T-helper 22 cell (primary cell): Measurements from ENCODE around the gene PSD2.
A peak's percentile ranks its signal among the peaks of the same experiment; 100 is the strongest.

Experiments used
- DNase-seq: peaks from one replicate; pipeline ENCODE4 v3.0.0-alpha.2; 2020; ENCODE audit warnings: low read depth

PSD2 gene

DNA sequence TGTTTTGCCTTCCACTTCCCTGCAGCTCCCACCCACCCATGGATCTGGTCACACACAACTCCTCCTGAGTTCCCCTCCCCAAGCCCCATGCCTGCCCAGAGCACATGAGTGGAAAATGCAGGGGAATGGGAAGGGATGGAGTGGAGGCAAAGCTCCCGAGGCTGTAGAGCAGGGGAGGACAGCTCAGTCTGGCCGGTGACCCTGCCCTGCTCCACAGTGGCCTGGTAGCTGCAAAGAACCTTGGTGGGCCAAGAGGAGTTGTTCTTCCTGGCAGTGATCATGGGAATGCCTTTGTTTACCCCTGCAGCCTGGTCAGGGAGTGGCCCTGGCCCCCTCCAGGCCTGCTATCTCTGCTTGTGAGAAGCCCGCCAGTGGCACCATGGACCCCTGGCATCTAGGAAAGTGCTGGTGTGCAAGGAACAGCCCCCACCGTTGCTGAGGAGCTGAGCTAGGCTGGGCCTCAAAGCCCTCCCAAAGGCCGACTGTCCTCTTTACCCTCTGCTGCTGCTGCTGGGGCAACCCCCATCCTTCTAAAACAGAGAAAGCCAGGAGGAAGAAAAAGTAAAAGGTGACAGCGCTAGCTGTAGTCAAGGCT lies 60.4 kb downstream of the PSD2 start:
- DNase-seq, result no peak

DNA sequence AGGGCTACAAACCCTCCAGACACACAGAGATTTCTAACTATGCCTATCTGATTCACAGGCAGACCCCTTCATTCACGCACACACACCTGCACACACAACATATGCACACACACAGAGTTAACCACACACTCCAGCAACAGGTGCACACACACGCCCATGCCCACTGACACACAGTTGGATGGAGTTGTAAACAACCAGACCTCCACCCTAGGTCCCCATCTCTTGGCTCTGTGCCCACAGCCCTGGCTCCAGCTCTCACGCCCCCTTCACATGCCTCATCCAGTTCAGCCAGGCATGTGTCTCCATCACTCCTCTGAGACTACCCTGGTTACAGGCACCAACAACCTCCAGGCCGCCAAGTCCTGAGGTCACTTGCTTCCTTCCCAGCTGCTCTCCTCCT lies 61.1 kb downstream of the PSD2 start:
- DNase-seq, result no peak

GRCh38 chr5:139859013-139859412 lies 63.4 kb downstream of the PSD2 start:
- no peak for DNase-seq

DNA sequence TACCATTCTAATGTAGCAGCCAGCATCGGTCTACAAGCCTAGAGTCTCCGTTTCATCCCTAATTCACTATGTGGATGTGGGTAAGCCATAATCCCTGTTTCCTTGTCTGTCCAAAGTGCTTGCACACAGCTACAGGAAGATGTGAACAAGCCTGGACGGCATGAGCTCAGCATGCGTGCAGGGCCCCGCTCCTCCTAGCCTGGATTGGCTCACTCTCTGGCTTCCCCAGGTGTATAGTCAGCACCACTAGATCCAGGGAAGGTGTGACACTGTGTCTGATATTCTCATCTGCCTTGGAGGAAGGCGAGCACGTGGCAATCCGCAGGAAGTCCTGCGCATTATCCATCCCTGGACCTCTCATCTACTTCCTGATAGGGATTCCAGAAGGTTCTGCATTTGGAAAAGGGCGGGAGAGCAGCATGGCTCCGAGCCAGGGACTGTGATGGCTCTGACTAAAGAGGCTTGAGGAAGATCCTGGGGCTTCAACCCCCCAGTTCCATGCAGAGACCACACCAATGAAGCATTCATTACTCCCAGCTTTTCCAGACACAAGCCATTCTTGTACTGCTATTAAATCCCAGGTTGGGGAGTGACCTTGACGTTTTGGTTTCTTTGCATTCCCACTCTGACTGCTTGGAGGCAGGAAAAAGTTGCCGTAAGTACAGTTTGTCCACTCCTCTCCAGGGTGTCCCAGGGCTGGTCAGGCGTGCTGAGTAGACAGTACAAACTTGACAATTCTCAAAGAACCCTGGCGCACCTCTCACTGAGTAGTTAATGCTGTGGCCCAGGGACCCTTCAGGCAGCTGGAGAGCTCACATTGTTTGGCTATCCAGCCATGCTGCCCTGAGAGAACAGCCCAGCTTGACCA lies 65.6 kb downstream of the PSD2 start:
- DNase-seq, result no peak

DNA sequence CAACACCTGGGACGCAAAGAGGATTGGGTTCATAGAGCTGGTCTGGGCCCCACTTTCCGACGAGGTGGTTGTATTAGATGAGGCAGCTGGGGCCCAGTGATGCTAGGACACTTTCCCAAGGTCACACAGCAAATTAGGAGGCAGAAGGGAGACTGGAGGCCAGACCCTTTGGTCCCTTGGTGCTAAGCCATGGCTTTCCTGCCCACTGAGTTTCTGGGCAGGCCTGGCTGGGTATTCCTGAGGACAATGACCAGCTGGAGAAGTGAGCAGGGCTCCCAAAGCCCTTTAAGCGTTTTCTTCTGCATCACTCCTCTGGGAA lies 66.2 kb downstream of the PSD2 start:
- DNase-seq, result no peak

GRCh38 chr5:139862313-139862712 lies 66.7 kb downstream of the PSD2 start:
- no peak for DNase-seq

DNA sequence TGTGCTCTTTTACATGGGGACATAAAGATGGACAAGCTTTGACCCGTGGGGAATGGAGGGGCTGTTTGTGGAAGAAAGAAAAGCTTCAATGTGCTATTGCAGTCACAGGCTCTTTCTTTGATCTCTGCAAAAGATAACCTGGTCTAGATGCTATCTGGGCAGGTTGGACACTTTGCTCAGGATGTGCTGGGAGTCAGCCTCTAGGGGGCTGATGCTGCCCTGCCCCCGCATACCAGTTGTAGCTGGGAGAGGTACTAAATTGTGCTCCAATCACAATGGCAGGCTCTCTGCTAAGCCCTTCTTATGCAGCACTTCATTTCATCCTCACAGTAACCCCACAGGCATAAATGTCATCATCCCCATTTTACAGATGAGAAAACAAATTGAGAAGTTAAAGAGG lies 67.2 kb downstream of the PSD2 start:
- DNase-seq, result no peak

DNA sequence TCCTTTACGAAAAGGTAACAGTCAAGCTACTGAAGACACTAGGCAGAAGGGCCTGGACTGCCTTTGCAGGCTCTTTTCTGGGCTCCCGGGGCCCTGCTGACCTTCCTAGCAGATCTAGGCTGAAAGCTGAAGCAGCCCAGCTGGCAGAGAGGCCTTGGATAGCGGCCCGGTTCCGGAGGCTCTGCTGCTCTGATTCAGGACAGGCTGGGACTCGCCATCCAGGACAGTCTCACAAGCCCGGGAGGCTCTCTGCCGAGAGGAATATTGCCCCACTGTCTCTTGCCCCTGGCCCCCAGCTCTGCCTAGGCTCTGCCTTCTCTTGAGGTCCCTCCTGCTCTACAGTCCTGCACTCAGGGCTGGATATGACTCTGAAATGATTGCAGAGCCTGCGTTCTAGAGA lies 67.8 kb downstream of the PSD2 start:
- DNase-seq, result no peak

DNA sequence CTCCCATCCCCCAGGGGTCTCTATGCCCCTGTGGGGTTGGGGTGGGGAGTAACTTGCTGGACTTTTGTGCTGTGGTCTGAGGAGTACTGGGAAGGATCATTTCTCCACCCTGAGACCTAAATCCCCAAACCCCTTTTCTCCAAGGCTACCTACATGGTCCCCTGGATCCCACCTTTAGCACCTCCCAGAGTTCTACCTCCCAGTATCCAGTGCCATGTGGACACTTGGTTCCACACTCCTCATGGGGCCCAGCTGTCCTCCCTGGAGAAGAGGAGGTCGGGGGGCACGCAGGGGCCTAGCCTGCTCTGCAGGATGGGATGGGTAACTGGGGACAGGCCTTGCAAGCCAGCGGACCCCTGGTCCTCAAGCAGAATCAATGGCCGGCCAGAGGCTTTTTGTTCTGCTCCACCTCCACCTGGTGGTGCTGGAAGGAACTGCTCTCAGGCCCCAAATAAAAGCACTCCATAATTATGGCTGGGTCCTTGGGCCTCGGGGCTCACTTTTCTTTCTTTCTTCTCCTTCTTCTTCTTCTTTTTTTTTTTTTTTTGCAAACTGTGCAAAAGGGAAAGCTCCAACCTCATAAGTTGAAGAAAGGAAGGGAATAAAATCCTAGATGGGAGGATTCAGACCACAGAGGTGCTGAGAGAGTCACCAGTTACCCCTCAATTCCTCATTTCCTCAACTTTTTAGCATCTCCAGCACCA lies 68.4 kb downstream of the PSD2 start:
- peak; percentile 8 for DNase-seq

DNA sequence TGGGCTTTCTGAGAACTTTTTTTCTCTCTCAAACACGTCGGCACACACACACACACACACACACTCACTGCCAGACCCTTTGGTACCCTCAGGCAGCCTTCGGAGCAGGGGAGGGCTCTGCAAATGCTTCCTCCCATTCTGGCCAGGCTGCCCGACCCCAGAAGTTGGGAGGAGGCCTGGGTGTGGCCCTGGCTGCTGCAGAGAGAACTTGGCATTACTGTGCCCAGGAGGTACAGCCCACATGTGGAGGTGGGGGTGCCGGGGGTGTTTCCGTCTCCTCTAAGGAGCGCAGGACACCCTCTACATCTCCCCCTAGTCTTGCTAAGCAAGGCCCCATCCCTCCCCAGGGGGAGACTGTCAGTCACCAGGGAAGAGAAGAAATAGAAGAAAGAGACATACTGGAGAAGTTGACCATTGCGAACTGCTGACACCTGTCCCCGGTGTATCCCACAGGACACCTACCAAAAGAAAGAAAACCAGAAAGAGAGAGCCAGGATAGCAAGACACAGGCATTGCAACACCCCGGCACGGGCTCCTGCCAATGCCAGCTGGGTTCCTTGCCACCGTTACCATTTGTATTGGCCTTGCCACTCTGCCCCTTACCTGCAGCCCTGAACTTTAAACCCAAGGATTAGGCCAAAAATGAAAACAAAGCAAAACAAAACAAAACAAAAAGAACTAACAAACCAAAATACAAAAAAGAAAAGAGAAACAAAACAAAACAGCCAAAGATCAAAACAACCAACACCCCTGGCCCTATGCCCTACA lies 69.3 kb downstream of the PSD2 start:
- no peak for DNase-seq

DNA sequence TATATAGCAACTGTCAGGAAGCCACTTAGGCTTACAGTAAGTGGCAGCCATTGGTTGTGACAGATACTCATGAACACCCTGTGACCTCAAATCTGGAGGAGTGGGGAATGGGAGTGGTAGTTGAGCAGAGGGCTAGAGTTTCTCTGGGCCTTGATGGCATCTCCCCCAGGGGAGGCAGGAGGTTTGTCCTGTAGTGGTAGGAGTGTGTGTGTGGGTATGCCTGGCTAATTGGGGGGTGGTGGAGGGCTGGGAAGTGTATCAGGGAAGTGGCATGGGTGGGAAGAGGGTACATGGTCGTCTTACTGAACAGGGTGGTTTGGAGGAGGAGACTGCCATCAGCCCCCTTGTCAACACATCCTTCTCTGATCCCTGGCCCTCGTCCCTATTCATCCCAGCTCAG lies 71.5 kb downstream of the PSD2 start:
- DNase-seq, result no peak

DNA sequence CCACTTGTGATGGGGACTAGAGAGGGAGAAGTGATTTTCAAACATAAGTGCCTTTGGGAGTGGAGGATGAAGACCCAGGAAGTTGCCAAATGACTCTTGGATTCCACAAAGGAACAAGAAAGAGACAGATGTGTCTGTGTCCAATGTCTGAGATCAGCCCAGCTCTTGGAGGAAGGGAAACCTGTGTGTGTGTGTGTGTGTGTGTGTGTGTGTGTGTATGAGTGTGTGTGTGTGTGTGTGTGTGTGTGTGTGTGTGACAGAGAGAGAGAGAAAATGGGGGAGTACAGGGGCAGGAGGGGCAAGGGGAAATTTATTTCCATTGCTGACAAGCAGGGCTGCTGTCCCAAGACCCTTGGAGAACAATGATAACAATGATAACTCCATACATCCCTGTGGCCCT lies 72.0 kb downstream of the PSD2 start:
- DNase-seq, result no peak

DNA sequence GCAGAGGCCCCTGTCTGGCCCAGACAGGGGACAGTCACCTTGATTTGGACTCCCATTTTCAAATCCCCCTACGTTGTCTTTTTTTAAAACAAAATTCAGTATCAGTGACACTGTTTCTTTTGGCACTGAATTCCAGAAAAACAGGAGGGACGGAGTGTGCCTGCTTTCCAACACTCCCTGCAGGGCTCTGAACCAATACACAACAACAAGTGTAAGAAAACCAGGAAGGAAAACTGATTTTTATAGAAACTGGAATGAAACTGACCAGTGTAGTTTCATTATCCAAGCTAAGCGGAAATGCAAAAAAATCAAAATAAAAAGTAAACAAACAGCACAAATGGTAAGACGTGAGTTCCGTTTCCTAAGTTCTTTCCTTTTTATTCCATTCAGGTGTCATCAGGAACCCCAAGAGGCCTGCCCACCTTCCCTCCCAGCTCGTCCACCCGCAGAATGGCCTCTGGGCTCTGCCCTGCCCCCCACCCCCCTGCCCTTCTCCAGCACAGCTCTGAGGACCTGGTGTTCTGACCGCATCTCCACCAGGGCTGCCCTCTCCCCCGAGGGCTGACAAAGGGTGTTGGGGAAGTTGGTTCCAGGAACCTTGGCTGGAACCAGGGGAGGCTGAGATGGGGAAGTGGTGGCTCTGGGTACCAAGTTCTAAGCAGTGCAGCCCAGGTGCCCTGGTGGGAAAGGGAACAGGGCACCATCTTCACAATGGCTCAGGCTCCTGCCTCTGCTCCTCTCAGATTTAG lies 73.6 kb downstream of the PSD2 start:
- DNase-seq, result no peak

- no peak for DNase-seq
Observed at GRCh38 chr5:139870677-139871076, 75.1 kb downstream of the PSD2 start.

DNA sequence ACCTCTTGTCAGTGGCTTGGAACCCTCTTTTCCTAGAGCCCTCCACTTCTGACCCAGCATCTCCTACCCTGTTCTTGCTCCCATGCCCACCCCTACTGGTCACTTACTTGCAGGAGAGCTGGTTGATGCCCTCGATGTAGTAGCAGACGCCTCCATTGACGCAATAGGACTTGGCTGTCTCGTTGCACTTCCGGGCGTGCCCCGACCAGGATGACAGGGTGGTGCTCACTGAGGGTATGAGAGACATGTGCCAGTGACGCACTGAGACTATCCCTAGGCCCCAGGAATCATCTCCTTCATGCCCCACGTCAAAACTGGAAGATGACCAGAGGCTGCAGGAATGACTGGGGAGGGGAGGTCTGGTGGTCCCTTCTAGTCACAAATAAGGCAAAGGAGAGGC lies 76.0 kb downstream of the PSD2 start:
- DNase-seq, result no peak

DNA sequence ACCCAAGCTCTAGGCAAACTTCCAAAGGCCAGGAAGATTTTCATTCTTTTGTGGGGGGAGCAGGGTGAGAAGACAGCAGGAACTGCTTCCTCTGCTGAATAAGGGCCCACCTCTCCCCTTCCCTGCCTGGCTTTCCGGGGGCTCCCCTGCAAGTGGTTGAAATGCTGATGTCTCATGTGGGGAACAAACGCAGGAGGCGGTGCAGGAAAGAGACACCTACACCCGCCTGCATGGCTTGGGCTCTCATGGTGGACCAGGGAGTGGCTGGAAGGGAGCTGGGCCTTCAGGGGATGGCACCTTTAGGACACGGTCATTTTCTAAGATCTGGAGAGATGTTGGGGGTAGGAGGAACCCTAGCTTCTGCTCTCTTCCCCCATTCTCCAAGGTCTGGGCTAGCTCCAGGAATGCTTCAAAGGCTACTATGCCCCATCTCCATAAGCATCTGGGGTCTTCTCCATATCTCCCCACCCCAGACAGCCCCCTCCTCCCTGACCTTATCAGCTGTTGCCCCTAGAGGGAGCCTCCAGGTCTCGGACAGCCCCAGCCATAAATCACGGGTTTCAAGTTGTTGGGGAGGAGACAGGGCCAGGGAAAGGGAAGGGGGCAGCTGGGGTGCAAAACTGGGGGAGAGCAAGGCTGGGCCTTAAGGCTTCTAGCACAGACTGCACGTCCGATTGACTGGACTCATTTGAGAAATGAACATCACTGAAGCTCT lies 76.6 kb downstream of the PSD2 start:
- DNase-seq, result no peak

GRCh38 chr5:139872851-139873794 lies 77.5 kb downstream of the PSD2 start:
- no peak for DNase-seq

DNA sequence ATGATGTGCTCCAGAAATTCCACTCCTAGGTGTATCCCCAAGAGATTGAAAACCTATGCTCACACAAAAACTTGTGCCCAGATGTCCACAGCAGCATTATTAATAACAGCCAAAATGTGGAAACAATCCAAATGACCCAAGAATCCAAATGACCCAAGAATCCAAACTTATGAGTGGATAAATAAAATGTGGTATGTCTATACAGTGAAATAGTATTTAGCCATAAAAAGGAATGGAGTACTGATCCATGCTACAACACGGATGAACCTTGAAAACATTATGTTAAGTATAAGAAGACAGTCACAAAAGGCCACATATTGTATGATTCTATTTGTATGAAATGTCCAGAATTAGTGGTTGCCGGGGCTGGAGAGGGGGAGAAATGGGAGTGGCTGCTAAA lies 80.3 kb downstream of the PSD2 start:
- no peak for DNase-seq

DNA sequence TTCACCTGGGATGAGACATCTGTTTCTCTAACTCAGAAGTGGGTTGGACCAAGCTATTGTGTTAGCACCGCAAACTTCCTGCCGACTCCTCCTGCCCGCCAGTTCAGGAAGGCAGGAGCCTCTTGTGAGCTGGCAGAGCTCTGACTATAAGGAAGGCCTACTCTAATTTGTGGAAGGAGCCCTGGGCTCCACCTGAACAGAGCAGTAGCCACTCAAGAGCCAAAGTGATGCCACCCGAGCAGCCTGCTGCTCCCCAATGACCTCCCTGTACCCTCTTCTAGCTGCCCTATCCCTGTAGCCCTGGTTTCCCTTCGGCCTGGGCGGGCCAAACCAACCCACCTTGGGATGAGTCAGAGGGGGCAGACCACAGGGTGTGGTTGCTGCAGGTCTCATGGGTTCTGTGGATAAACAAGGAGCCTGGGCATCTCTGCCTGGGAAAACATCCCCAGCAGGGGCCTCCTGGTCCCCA lies 81.6 kb downstream of the PSD2 start:
- no peak for DNase-seq

GRCh38 chr5:139878093-139878492 lies 82.5 kb downstream of the PSD2 start:
- no peak for DNase-seq
